K562 (cell line): ENCODE results near the gene SLC35B1. TPM values are rescaled to one million over a fixed set of nuclear protein-coding genes. Genes with fewer than 3 reads are reported as not detected.

Experiments used
- BCOR ChIP-seq: fragments of 450-650 bp; IDR thresholded peaks from 2 replicates; pipeline ENCODE4 v1.6.1; 2016
- CC2D1A ChIP-seq: fragments of 450-650 bp; IDR thresholded peaks from 2 replicates; pipeline ENCODE4 v1.6.1; 2017; ENCODE audit warnings: mild to moderate bottlenecking
- DEAF1 ChIP-seq: fragments of 450-650 bp; formaldehyde crosslinking; IDR thresholded peaks from 2 replicates; pipeline ENCODE4 v1.4.0; 2020; ENCODE audit warnings: mild to moderate bottlenecking, moderate library complexity
- HNRNPLL ChIP-seq: fragments of 200-400 bp; formaldehyde crosslinking; IDR thresholded peaks from 2 replicates; pipeline ENCODE4 v1.6.1; 2017; ENCODE audit warnings: low read length, low read depth, mild to moderate bottlenecking; ENCODE audit not compliant: poor library complexity, severe bottlenecking
- NR4A1 ChIP-seq, 2 experiments: fragments of 250-450 bp in 1 of 2; fragments of 450-650 bp in 1 of 2; sonication (Bioruptor Pico) in 1 of 2; IDR thresholded peaks; 2 replicates each; pipeline versions ENCODE4 v1.4.0 to v1.6.1; 2016 to 2020; ENCODE audit warnings: mild to moderate bottlenecking in 2 of 2, missing compliant biosample characterization in 1 of 2, missing genetic modification characterization in 1 of 2, moderate library complexity in 1 of 2
- POLR2H ChIP-seq: IDR thresholded peaks from 2 replicates; pipeline ENCODE4 v1.6.1; 2016; ENCODE audit warnings: missing genetic modification characterization, low read depth, mild to moderate bottlenecking, control low read depth, missing compliant biosample characterization, moderate library complexity
- RBM25 ChIP-seq: fragments of 200-400 bp; formaldehyde crosslinking; IDR thresholded peaks from 2 replicates; pipeline ENCODE4 v1.6.1; 2018; ENCODE audit warnings: low read length, low read depth, moderate library complexity; ENCODE audit not compliant: severe bottlenecking
- TARDBP ChIP-seq: fragments of 450-650 bp; IDR thresholded peaks from 2 replicates; pipeline ENCODE4 v1.6.1; 2016
- THAP12 ChIP-seq: fragments of 250-450 bp; sonication (Bioruptor Pico); IDR thresholded peaks from 2 replicates; pipeline ENCODE4 v1.9.0; 2021; ENCODE audit warnings: mild to moderate bottlenecking, inconsistent platforms
- THAP7 ChIP-seq: fragments of 250-450 bp; sonication (Bioruptor Pico); IDR thresholded peaks from 2 replicates; pipeline ENCODE4 v1.5.0; 2021
- XRCC3 ChIP-seq: fragments of 450-650 bp; IDR thresholded peaks from 2 replicates; pipeline ENCODE4 v1.6.1; 2017; ENCODE audit warnings: mild to moderate bottlenecking, moderate library complexity
- ZBTB12 ChIP-seq: fragments of 250-450 bp; sonication (Bioruptor Pico); IDR thresholded peaks from 2 replicates; pipeline ENCODE4 v1.4.0; 2020
- ZNF232 ChIP-seq: sonication (generic); formaldehyde crosslinking; IDR thresholded peaks from 2 replicates; pipeline ENCODE4 v1.8.0; 2022; ENCODE audit warnings: mild to moderate bottlenecking, missing genetic modification reagents
- polyA plus RNA-seq, 8 experiments: library from polyadenylated mRNA; depleted of rRNA in 4 of 8; stranded (reverse) in 5 of 8; unstranded in 3 of 8; fragments of >200 nt; fragmentation: Nextera tagmentation in 2 of 8; fragmentation: Illumina TruSeq in 1 of 8; extraction: Ambion mirVana in 2 of 8; extraction: Trizol in 1 of 8; gene quantifications; 2 replicates each; pipeline versions ENCODE4 v1.2.1 to v1.2.3, GENCODE V29; 2011 to 2014; ENCODE audit warnings: inconsistent platforms in 1 of 8, missing spikeins in 1 of 8
- total RNA-seq, 7 experiments: library from RNA; depleted of rRNA in 6 of 7; stranded (reverse); fragments of >200 nt in 6 of 7; fragmentation: Illumina TruSeq in 2 of 7; extraction: Trizol in 2 of 7; gene quantifications; 2 replicates each; pipeline versions ENCODE4 v1.2.1 to v1.2.3, GENCODE V29; 2011 to 2021; ENCODE audit warnings: low replicate concordance in 1 of 7

SLC35B1 gene
- total and polyA plus RNA-seq, 9 of the 15 experiments (the other 6 are each of a cell fraction or from before 2014, with no cell fraction given) = 51.4 to 87.9 (median 66.3) TPM

GRCh38 chr17:49746791-49747490 is 39.2 kb upstream of the SLC35B1 start (continued):
- no peak for TF ChIP-seq POLR2H
- no peak for TF ChIP-seq THAP12 (CRISPR knock-in tag)
- no peak for TF ChIP-seq NR4A1 (CRISPR knock-in tag; IDR thresholded peaks at IDR 0.05)
- TF ChIP-seq NR4A1 (tag; IDR thresholded peaks at IDR 0.05) = no peak
- TF ChIP-seq THAP7 (CRISPR knock-in tag) = no peak
- TF ChIP-seq BCOR = no peak
- TF ChIP-seq XRCC3 = no peak
- TF ChIP-seq DEAF1 = no peak
- no peak for TF ChIP-seq RBM25
- TF ChIP-seq ZBTB12 = no peak
- TF ChIP-seq HNRNPLL = no peak
- no peak for TF ChIP-seq CC2D1A
- no peak for TF ChIP-seq TARDBP
- no peak for TF ChIP-seq ZNF232 (CRISPR knock-in tag)
